SJCRH30 (cell line): ENCODE measurements around the gene KANSL1. TPM values are rescaled to one million over a fixed set of nuclear protein-coding genes. Genes with fewer than 3 reads are reported as not detected.

ENCODE experiments used
- DNase-seq, 2 experiments: peaks; one replicate each; pipeline ENCODE4 v3.0.0-alpha.2; 2015 to 2020
- H3K27ac ChIP-seq: fragments of 250-450 bp; sonication (Bioruptor Pico); 2 replicates; pipeline ENCODE4 v1.5.1; 2020; ENCODE audit warnings: mild to moderate bottlenecking, moderate library complexity
- H3K27me3 ChIP-seq: fragments of 250-450 bp; sonication (Bioruptor Pico); 2 replicates; pipeline ENCODE4 v1.5.1; 2020; ENCODE audit warnings: mild to moderate bottlenecking, moderate library complexity
- H3K36me3 ChIP-seq: fragments of 250-450 bp; sonication (Bioruptor Pico); 2 replicates; pipeline ENCODE4 v1.5.1; 2020; ENCODE audit warnings: mild to moderate bottlenecking, moderate library complexity
- H3K4me1 ChIP-seq: fragments of 250-450 bp; sonication (Bioruptor Pico); 2 replicates; pipeline ENCODE4 v1.5.1; 2020; ENCODE audit warnings: mild to moderate bottlenecking, moderate library complexity
- H3K4me3 ChIP-seq: fragments of 250-450 bp; sonication (Bioruptor Pico); 2 replicates; pipeline ENCODE4 v1.5.1; 2020; ENCODE audit warnings: mild to moderate bottlenecking, moderate library complexity
- H3K9me3 ChIP-seq: fragments of 250-450 bp; sonication (Bioruptor Pico); replicated peaks from 2 replicates; pipeline ENCODE4 v1.5.1; 2020; ENCODE audit warnings: mild to moderate bottlenecking, moderate library complexity
- total RNA-seq: library from RNA; depleted of rRNA; stranded (reverse); fragments of >200 nt; shearing (Covaris generic); gene quantifications from 2 replicates; pipeline ENCODE4 v1.2.3, GENCODE V29; 2014

KANSL1 gene
- total RNA-seq, 1 experiment from 2014 or later: 79.0 TPM

DNA sequence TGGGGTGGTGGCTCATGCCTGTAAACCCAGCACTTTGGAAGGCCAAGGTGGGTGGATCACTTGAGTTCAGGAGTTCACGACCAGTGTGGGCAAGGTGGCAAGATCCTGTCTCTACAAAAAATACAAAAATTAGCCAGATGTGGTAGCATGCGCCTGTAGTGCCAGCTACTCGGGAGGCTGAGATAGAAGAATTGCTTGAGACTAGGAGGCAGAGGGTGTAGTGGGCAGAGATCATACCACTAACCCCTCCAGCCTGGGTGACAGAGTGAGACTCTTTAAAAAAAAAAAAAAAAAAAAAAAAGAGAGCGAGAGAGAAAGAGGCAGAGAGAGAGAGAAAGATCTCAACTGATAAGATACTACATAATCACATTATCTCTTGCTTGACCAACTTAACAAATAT, 45.9 kb downstream of the KANSL1 start:
- Histone ChIP-seq H3K4me3 (no peak overlapping the region), H3K9me3 (no peaks in the 10 kb centered on the region), H3K27me3 (no peaks in the 10 kb centered on the region), H3K27ac (no peak overlapping the region), H3K4me1 (no peaks in the 10 kb centered on the region; the same call in 1 of the 2 replicates), H3K36me3 (peaks cover 7% of the 10 kb centered on the region; the same call in 1 of the 2 replicates)
- DNase-seq: no peak

DNA sequence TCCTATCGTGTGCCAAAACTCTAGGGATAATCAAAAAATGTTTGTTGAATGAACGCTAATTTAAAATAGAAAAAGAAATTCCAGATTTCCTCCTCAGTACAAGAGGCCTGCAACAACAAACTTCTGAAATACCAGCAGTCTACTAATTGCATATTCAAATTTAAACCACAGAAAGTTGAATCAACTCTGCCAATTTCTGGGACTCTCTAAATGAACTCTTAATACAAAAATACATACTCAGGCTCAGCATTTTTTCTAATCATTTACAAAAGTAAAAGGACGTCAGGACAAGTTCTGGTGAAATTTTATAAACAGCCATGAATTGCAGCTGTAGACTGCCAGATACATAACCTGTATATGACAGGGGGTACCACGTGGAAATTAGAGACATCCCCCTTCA, 49.0 kb downstream of the KANSL1 start:
- no peaks in the 10 kb centered on the region for H3K9me3 ChIP-seq
- no peak overlapping the region for H3K4me3 ChIP-seq
- no peak overlapping the region for H3K27ac ChIP-seq
- H3K36me3 ChIP-seq: peaks cover 19% of the 10 kb centered on the region
- no peaks in the 10 kb centered on the region for H3K4me1 ChIP-seq
- DNase-seq: no peak
- H3K27me3 ChIP-seq: no peaks in the 10 kb centered on the region

- Histone ChIP-seq H3K4me3 (no peak overlapping the region), H3K4me1 (no peaks in the 10 kb centered on the region), H3K36me3 (peaks cover 18% of the 10 kb centered on the region), H3K9me3 (no peaks in the 10 kb centered on the region), H3K27me3 (no peaks in the 10 kb centered on the region), H3K27ac (no peak overlapping the region)
- no peak for DNase-seq
These were observed 49.4 kb downstream of the KANSL1 start for GRCh38 chr17:46143827-46144236.

DNA sequence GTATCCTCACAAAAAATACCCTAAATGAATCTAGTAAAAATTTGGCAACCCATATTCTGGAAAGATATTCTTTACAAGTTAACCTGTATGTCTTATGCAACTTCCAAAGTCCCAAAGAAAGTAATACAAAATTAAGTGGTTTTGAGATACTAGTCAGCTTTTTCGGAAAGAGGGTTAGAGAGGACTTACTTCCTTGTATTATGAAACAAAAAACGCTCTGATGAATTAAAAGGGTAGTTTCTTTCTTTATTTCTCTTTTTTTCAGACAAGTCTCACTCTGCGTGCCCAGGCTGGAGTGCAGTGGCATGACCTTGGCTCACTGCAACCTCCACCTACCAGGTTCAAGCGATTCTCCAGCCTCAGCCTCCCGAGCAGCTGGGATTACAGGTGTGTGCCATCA, 51.6 kb downstream of the KANSL1 start:
- H3K4me3 ChIP-seq: no peak overlapping the region

DNA sequence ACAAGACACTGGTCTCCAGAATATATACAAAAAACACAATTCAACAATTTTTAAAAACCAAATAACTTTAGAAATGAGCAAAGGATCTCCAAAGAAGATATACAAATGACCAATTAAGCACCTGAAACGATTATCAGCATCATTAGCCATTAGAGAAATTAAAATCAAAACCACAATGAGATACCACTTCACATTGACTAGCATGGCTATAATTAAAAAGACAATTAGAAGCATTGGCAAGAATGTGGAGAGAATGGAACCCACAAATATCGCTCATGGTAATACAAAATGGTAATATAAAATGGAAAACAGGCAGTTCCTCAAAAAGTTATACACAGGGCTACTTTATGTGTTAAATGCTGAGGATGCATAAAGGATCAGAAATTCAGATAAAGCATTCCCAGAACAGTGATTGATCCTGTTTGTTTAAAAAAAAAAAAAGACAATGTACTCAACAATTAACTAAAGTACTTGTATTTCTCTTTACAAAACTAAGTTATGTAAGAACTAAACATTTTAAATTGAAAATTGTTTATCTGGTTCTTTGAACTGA, 52.5 kb downstream of the KANSL1 start:
- Histone ChIP-seq H3K27ac (no peak overlapping the region), H3K27me3 (no peaks in the 10 kb centered on the region), H3K4me3 (no peak overlapping the region), H3K4me1 (peaks cover 11% of the 10 kb centered on the region), H3K36me3 (peaks cover 15% of the 10 kb centered on the region), H3K9me3 (no peaks in the 10 kb centered on the region)
- no peak for DNase-seq

More for the DNA sequence above, 51.6 kb downstream of the KANSL1 start:
- Histone ChIP-seq H3K27ac (no peak overlapping the region), H3K36me3 (peaks cover 15% of the 10 kb centered on the region), H3K4me1 (peaks cover 1% of the 10 kb centered on the region), H3K9me3 (no peaks in the 10 kb centered on the region), H3K27me3 (no peaks in the 10 kb centered on the region)
- DNase-seq: no peak

DNA sequence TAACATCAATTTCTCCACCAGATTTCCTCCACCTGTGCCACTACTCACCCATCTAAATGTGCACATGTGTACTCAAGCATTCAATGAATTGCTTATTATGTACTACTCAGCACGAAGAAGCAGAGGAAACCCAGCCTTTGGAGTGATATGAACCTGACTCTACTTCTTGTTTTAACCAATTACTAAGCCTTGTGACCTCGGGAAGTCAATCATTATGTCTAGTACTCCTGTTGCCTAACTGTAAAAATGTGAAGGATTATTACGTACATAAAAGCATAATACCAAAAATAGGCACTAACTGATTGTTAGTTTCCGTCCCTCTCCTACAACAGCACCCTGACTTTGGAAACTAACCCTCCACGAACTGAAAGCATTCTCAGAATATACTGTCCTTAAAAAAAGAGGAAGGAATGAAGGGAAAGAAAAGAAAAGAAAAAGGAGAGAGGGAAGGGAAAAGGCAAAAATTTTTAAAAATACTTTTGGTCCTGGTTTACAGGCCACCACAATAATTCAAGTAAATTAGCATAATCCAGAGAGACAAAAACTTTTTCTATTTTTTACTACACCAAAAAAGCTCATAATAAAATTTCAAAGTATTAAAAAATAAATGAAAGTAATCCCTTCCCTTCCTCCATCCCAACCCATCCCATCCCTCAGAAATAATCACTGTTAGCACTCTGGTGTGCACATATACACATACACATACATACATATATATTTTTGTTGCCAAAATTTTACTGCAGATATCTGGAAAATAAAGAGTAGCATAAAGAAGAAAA, 53.6 kb downstream of the KANSL1 start:
- no peak overlapping the region for H3K27ac ChIP-seq

GRCh38 chr17:46138473-46138872, 54.8 kb downstream of the KANSL1 start:
- H3K4me1 ChIP-seq: peaks cover 12% of the 10 kb centered on the region
- H3K27me3 ChIP-seq: no peaks in the 10 kb centered on the region
- no peak for DNase-seq
- H3K9me3 ChIP-seq: no peaks in the 10 kb centered on the region
- H3K4me3 ChIP-seq: no peak overlapping the region
- H3K27ac ChIP-seq: no peak overlapping the region
- H3K36me3 ChIP-seq: peaks cover 15% of the 10 kb centered on the region

More for the DNA sequence above, 53.6 kb downstream of the KANSL1 start:
- Histone ChIP-seq H3K9me3 (no peaks in the 10 kb centered on the region), H3K36me3 (peaks cover 15% of the 10 kb centered on the region), H3K4me3 (no peak overlapping the region), H3K4me1 (peaks cover 12% of the 10 kb centered on the region), H3K27me3 (no peaks in the 10 kb centered on the region)
- no peak for DNase-seq

GRCh38 chr17:46136820-46137219, 56.4 kb downstream of the KANSL1 start:
- Histone ChIP-seq H3K4me3 (no peak overlapping the region), H3K4me1 (peaks cover 12% of the 10 kb centered on the region), H3K27ac (no peak overlapping the region), H3K36me3 (peaks cover 12% of the 10 kb centered on the region), H3K27me3 (no peaks in the 10 kb centered on the region), H3K9me3 (no peaks in the 10 kb centered on the region)
- no peak for DNase-seq

DNA sequence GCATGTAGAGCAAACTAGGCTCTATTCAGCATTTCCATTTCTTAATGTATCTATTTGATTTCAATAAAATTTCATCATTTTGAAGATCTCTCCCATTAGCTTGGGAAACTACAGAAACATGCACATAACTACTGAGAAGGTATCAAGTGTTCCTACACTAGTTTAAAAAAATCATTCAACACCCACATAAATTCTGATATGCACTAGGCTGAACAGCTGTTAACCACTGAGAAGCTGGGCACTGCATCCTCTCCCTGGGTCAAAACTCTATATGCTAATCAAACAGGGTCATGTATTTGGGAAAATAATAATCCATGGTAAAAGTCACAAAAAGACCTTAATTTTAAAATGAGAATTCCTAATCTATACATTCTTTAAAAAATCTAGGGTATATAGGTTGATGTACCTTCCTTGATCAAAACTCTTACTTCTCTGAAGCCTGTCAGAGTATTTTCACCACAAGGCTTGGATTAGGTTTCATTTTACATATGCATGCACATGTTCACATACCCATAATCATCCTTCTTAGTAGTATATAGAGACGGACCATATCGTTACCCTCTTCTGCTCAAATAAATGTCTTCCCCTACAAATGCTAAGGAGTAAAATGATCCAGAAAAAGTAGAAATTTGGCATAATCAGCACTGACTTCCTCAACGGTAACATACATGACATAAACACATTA, 57.2 kb downstream of the KANSL1 start:
- peaks cover 7% of the 10 kb centered on the region for H3K36me3 ChIP-seq
- H3K27ac ChIP-seq: no peak overlapping the region
- peaks cover 12% of the 10 kb centered on the region for H3K4me1 ChIP-seq
- no peaks in the 10 kb centered on the region for H3K27me3 ChIP-seq
- H3K9me3 ChIP-seq: no peaks in the 10 kb centered on the region
- no peak overlapping the region for H3K4me3 ChIP-seq
- peak; percentile 21 to 63 for DNase-seq

GRCh38 chr17:46135126-46135812, 58.0 kb downstream of the KANSL1 start:
- Histone ChIP-seq H3K4me3 (no peak overlapping the region), H3K4me1 (peaks cover 12% of the 10 kb centered on the region)
- no peak for DNase-seq

GRCh38 chr17:46129302-46129701, 63.9 kb downstream of the KANSL1 start:
- no peaks in the 10 kb centered on the region for H3K27me3 ChIP-seq
- H3K27ac ChIP-seq: no peak overlapping the region
- no peaks in the 10 kb centered on the region for H3K4me1 ChIP-seq
- no peak overlapping the region for H3K4me3 ChIP-seq
- DNase-seq: no peak
- no peaks in the 10 kb centered on the region for H3K9me3 ChIP-seq
- H3K36me3 ChIP-seq: no peaks in the 10 kb centered on the region

More at GRCh38 chr17:46135126-46135812, 58.0 kb downstream of the KANSL1 start:
- no peaks in the 10 kb centered on the region for H3K27me3 ChIP-seq
- no peak overlapping the region for H3K27ac ChIP-seq
- H3K36me3 ChIP-seq: peaks cover 1% of the 10 kb centered on the region; the same call in 1 of the 2 replicates
- no peaks in the 10 kb centered on the region for H3K9me3 ChIP-seq

- H3K4me3 ChIP-seq: no peak overlapping the region
- no peak for DNase-seq
- H3K9me3 ChIP-seq: no peaks in the 10 kb centered on the region
- H3K27me3 ChIP-seq: no peaks in the 10 kb centered on the region
- H3K4me1 ChIP-seq: no peaks in the 10 kb centered on the region
- no peak overlapping the region for H3K27ac ChIP-seq
- no peaks in the 10 kb centered on the region for H3K36me3 ChIP-seq
These were observed 64.8 kb downstream of the KANSL1 start for GRCh38 chr17:46128453-46128852.

- Histone ChIP-seq H3K27me3 (no peaks in the 10 kb centered on the region), H3K27ac (no peak overlapping the region), H3K36me3 (no peaks in the 10 kb centered on the region; the same call in 1 of the 2 replicates), H3K4me3 (no peak overlapping the region), H3K4me1 (no peaks in the 10 kb centered on the region), H3K9me3 (no peaks in the 10 kb centered on the region)
- DNase-seq: no peak
These were observed 65.7 kb downstream of the KANSL1 start for GRCh38 chr17:46127524-46127923.

DNA sequence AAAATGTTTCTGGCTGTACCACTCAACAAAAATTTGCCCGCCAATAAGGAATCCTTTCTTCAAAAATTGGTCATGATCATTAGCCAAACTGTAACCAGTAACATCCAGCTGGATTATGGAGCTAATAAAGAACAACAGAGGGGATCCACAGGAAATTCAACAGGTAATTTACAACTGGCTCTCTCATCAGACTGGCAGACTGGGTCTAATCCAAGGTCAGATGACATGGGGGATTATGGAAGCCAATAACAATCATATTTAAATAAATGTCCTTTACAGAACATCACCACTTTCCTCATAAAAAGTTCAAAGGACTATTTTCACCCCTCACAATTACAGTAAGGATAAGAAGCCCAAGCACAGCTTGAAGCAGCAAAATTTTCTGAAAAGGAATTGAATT, 66.4 kb downstream of the KANSL1 start:
- Histone ChIP-seq H3K27me3 (no peaks in the 10 kb centered on the region), H3K36me3 (no peaks in the 10 kb centered on the region; the same call in 1 of the 2 replicates), H3K27ac (no peak overlapping the region), H3K9me3 (no peaks in the 10 kb centered on the region), H3K4me3 (no peak overlapping the region), H3K4me1 (no peaks in the 10 kb centered on the region)
- no peak for DNase-seq

GRCh38 chr17:46125831-46126230, 67.4 kb downstream of the KANSL1 start:
- H3K4me3 ChIP-seq: no peak overlapping the region
- H3K27me3 ChIP-seq: no peaks in the 10 kb centered on the region
- H3K27ac ChIP-seq: no peak overlapping the region
- no peaks in the 10 kb centered on the region for H3K4me1 ChIP-seq
- DNase-seq: no peak
- no peaks in the 10 kb centered on the region for H3K9me3 ChIP-seq
- H3K36me3 ChIP-seq: no peaks in the 10 kb centered on the region; the same call in 1 of the 2 replicates
